ENCODE data around the gene MRPL53. TPM values are rescaled to one million over a fixed set of nuclear protein-coding genes. Genes with fewer than 3 reads are reported as not detected.

The MRPL53 gene
- total RNA-seq, 1 donor from 2014 or later, result 61.3 TPM

- no peak for DNase-seq (ENCODE audit: low spot score, unreplicated experiment)
- peak overlapping the region; percentile 89 for H3K4me3 Mint-ChIP-seq (ENCODE audit: low read depth)
- peaks cover 29% of the 10 kb centered on the region for H3K27me3 Mint-ChIP-seq
- H3K9me3 Mint-ChIP-seq (ENCODE audit: low read depth), result no peaks in the 10 kb centered on the region
- peak overlapping the region; percentile 79 for H3K27ac Mint-ChIP-seq
- TF ChIP-seq, protein P1, sequence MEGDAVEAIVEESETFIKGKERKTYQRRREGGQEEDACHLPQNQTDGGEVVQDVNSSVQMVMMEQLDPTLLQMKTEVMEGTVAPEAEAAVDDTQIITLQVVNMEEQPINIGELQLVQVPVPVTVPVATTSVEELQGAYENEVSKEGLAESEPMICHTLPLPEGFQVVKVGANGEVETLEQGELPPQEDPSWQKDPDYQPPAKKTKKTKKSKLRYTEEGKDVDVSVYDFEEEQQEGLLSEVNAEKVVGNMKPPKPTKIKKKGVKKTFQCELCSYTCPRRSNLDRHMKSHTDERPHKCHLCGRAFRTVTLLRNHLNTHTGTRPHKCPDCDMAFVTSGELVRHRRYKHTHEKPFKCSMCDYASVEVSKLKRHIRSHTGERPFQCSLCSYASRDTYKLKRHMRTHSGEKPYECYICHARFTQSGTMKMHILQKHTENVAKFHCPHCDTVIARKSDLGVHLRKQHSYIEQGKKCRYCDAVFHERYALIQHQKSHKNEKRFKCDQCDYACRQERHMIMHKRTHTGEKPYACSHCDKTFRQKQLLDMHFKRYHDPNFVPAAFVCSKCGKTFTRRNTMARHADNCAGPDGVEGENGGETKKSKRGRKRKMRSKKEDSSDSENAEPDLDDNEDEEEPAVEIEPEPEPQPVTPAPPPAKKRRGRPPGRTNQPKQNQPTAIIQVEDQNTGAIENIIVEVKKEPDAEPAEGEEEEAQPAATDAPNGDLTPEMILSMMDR (IDR thresholded peaks at IDR 0.05; ENCODE audit: unreplicated experiment), result no peak
- peaks cover 12% of the 10 kb centered on the region for H3K36me3 Mint-ChIP-seq (ENCODE audit: insufficient read depth)
- peaks cover 21% of the 10 kb centered on the region for H3K4me1 Mint-ChIP-seq (ENCODE audit: low read depth)
Measured at GRCh38 chr2:74496997-74497776, 24.7 kb upstream of the MRPL53 start.

DNA sequence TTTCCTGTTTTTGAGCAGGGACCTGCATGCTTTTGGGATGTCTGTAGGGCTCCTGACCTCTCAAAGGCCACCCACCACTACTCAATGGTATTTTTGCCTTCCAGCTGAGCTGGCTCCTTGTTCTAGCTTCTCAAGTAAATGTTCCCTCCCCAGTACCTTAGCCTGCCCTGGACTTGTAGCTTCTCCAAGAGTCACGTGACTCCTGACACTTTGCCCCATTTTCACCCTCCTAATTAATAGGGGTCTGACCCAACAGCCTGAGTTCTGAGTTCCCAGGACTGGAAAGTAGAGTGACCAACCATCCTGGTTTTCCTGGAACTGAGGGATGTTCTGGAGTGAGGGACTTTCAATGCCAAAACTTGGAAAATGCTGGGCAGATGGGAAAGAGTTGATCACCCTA lies 23.0 kb upstream of the MRPL53 start:
- Mint-ChIP-seq H3K27ac (no peak overlapping the region), H3K36me3 (ENCODE audit: insufficient read depth) (peaks cover 16% of the 10 kb centered on the region), H3K9me3 (ENCODE audit: low read depth) (no peaks in the 10 kb centered on the region), H3K4me3 (ENCODE audit: low read depth) (no peak overlapping the region), H3K27me3 (peaks cover 25% of the 10 kb centered on the region), H3K4me1 (ENCODE audit: low read depth) (peaks cover 13% of the 10 kb centered on the region)
- no peak for DNase-seq (ENCODE audit: low spot score, unreplicated experiment)
- TF ChIP-seq, protein P1 (IDR thresholded peaks at IDR 0.05; ENCODE audit: unreplicated experiment), result no peak

GRCh38 chr2:74493546-74493945 lies 21.1 kb upstream of the MRPL53 start:
- Mint-ChIP-seq H3K9me3 (ENCODE audit: low read depth) (no peaks in the 10 kb centered on the region), H3K4me3 (ENCODE audit: low read depth) (no peak overlapping the region), H3K36me3 (ENCODE audit: insufficient read depth) (peaks cover 18% of the 10 kb centered on the region), H3K4me1 (ENCODE audit: low read depth) (peaks cover 9% of the 10 kb centered on the region), H3K27me3 (peaks cover 13% of the 10 kb centered on the region), H3K27ac (no peak overlapping the region)
- TF ChIP-seq, protein P1 (IDR thresholded peaks at IDR 0.05; ENCODE audit: unreplicated experiment), result no peak
- DNase-seq (ENCODE audit: low spot score, unreplicated experiment), result no peak

- DNase-seq (ENCODE audit: low spot score, unreplicated experiment), result no peak
- no peak overlapping the region for H3K4me3 Mint-ChIP-seq (ENCODE audit: low read depth)
- TF ChIP-seq, protein P1 (IDR thresholded peaks at IDR 0.05; ENCODE audit: unreplicated experiment), result no peak
- peaks cover 18% of the 10 kb centered on the region for H3K36me3 Mint-ChIP-seq (ENCODE audit: insufficient read depth)
- H3K4me1 Mint-ChIP-seq (ENCODE audit: low read depth), result peaks cover 4% of the 10 kb centered on the region
- no peaks in the 10 kb centered on the region for H3K9me3 Mint-ChIP-seq (ENCODE audit: low read depth)
- no peak overlapping the region for H3K27ac Mint-ChIP-seq
- H3K27me3 Mint-ChIP-seq, result peaks cover 6% of the 10 kb centered on the region
Measured at GRCh38 chr2:74491648-74492544, 19.4 kb upstream of the MRPL53 start.

- H3K9me3 Mint-ChIP-seq (ENCODE audit: low read depth), result no peaks in the 10 kb centered on the region
- peaks cover 18% of the 10 kb centered on the region for H3K36me3 Mint-ChIP-seq (ENCODE audit: insufficient read depth)
- peaks cover 6% of the 10 kb centered on the region for H3K4me1 Mint-ChIP-seq (ENCODE audit: low read depth)
- no peaks in the 10 kb centered on the region for H3K27me3 Mint-ChIP-seq
- no peak for DNase-seq (ENCODE audit: low spot score, unreplicated experiment)
- H3K27ac Mint-ChIP-seq, result no peak overlapping the region
- TF ChIP-seq, protein P1 (IDR thresholded peaks at IDR 0.05; ENCODE audit: unreplicated experiment), result no peak
- H3K4me3 Mint-ChIP-seq (ENCODE audit: low read depth), result no peak overlapping the region
Measured at GRCh38 chr2:74489906-74490305, 17.4 kb upstream of the MRPL53 start.
